ENCODE results near the gene PKD1. TPM values are rescaled to one million over a fixed set of nuclear protein-coding genes. Genes with fewer than 3 reads are reported as not detected.

The PKD1 gene
- total and polyA plus RNA-seq, 12 donors: 76.7 to 122 (median 104) TPM

DNA sequence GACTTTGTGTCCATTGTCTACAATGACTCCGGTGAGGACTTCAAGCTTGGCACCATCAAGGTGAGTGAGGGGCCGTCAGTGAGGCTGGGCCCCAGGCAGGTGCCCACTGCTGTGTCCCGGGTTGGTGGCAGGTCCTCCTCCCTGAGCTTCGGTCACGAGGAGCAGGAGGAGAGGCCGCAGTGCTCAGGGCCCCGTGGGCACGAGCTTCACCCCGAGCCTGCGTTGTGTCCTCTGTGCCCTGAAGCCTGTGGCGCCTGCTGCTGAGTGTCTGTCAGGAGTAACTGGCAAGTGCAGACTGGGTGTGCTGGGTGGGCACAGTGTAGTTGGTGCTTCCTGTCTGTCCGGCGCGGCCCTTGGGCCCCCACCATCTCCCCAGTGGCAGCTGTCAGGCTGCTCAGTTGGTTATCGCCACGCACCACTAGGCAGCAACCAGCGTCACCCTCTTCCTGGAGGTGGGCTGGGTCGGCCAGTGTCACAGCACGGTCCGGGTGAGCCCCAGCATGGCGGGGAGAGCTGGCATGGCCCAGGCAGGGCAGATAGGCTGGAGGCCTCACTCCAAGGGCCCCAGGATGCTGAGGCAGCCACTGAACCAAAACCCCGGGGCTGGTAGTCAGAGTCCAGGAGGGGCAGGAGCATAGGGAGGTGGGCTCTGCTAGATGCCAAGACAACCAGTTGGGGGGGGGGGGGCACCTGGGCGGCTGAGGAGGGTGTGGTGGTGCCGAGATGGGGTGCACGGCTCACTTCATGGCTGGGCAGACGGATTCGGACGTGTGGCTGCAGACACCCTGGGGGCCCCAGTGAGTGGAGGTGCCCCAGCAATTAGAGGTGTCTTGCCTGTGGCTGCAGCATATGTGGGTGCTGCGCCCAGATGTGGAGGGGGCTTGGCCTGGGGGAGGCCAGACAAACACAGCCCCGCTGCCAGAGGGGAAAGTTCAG, 48.6 kb downstream of the PKD1 start:
- whole genome bisulfite sequencing, 2 donors: 89 to 91% methylated on average over 30 of the region's 30 CpGs
- intact Hi-C loops (cut with DNase I): loop anchor here in 3 of 10 donors (5.0 to 10.0 kb wide), 3 partner anchors 35 to 62 kb away; partner anchors contain the start of genes NHERF2 (in 1 of the 3) and RAB26 (in 1 of the 3)

DNA sequence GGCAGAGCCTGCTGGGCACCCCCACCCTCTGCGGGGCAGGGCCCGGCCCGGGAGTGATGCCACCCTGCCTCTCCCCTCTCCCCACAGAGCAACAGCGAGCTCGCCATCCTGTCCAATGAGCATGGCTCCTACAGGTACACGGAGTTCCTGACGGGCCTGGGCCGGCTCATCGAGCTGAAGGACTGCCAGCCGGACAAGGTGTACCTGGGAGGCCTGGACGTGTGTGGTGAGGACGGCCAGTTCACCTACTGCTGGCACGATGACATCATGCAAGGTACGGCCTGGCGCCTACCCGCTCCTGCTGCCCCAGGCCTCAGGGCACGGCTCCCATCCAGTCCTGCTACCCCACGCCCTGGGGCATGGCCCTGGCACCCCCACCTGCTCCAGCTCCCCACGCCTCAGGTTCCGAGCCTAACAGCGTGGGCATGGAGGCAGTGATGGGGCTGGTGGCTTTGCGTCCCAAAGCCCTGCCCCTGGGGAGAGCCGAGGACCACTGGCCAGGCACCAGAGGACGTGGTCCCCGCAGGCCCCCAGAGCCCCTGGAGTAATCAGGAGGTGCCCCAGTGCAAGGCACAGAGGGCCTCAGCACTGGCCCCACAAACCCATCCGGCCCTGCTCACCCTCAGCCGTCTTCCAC, 49.5 kb downstream of the PKD1 start:
- peaks cover 5 to 34% (median 25%) of the 10 kb centered on the region in 9 donors for H3K4me1 ChIP-seq
- peaks cover under 1 to 97% (median 79%) of the 10 kb centered on the region in 9 donors for H3K36me3 ChIP-seq
- WGBS, 2 donors: 93 to 94% methylated on average over 27 of the region's 27 CpGs
- no peak for DNase-seq
- no peaks in the 10 kb centered on the region for H3K27me3 ChIP-seq
- no peak overlapping the region for H3K4me3 ChIP-seq
- intact Hi-C loops (cut with DNase I): loop anchor here in 3 of 10 donors (5.0 to 10.0 kb wide), 3 partner anchors 34 to 61 kb away; partner anchors contain the start of genes NHERF2 (in 1 of the 3) and RAB26 (in 1 of the 3)
- TF ChIP-seq, protein P1, sequence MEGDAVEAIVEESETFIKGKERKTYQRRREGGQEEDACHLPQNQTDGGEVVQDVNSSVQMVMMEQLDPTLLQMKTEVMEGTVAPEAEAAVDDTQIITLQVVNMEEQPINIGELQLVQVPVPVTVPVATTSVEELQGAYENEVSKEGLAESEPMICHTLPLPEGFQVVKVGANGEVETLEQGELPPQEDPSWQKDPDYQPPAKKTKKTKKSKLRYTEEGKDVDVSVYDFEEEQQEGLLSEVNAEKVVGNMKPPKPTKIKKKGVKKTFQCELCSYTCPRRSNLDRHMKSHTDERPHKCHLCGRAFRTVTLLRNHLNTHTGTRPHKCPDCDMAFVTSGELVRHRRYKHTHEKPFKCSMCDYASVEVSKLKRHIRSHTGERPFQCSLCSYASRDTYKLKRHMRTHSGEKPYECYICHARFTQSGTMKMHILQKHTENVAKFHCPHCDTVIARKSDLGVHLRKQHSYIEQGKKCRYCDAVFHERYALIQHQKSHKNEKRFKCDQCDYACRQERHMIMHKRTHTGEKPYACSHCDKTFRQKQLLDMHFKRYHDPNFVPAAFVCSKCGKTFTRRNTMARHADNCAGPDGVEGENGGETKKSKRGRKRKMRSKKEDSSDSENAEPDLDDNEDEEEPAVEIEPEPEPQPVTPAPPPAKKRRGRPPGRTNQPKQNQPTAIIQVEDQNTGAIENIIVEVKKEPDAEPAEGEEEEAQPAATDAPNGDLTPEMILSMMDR (IDR thresholded peaks at IDR 0.05): no peak
- no peak overlapping the region for H3K27ac ChIP-seq
- no peak for ATAC-seq
- H3K9me3 ChIP-seq: no peaks in the 10 kb centered on the region

More for the DNA sequence above, 48.6 kb downstream of the PKD1 start:
- H3K36me3 ChIP-seq: peaks cover 0 to 96% (median 71%) of the 10 kb centered on the region in 9 donors
- no peak overlapping the region for H3K27ac ChIP-seq
- DNase-seq (no peak), ATAC-seq (no peak)
- no peaks in the 10 kb centered on the region for H3K27me3 ChIP-seq
- TF ChIP-seq, protein P1 (IDR thresholded peaks at IDR 0.05): no peak
- peaks cover 5 to 33% (median 17%) of the 10 kb centered on the region in 9 donors for H3K4me1 ChIP-seq
- H3K9me3 ChIP-seq: no peaks in the 10 kb centered on the region
- no peak overlapping the region for H3K4me3 ChIP-seq

DNA sequence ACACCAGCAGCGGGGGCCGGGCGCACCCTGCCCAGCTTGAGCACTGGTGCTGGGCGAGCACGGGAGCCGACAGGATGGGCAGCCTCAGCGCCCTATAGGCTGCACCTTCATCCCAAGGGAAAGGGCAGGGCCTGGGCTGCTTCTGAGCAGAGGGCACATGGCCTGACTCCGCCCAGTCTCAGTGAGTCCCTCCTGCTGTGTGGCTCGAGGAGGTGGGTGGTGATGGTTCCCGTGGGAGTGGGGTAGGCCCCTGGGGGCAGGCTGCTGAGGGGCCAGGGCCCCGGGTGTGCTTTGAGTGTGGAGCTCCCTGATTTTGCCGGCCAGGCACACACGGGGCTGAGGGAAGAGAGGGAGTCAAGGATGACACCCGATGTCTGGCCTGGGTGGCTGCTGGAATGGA, 50.0 kb downstream of the PKD1 start:
- intact Hi-C loops (cut with DNase I): loop anchor here in 3 of 10 donors (5.0 to 10.0 kb wide), 3 partner anchors 33 to 61 kb away; partner anchors contain the start of genes NHERF2 (in 1 of the 3) and RAB26 (in 1 of the 3)
- 67 to 79% methylated on average over 11 to 14 of the region's 14 CpGs for whole genome bisulfite sequencing, 2 donors
- Histone ChIP-seq H3K27me3 (no peaks in the 10 kb centered on the region), H3K36me3 (peaks cover 5 to 100% (median 80%) of the 10 kb centered on the region in 9 donors), H3K9me3 (no peaks in the 10 kb centered on the region), H3K27ac (no peak overlapping the region), H3K4me1 (peaks cover 5 to 38% (median 29%) of the 10 kb centered on the region in 9 donors), H3K4me3 (no peak overlapping the region)
- TF ChIP-seq, protein P1 (IDR thresholded peaks at IDR 0.05): no peak
- DNase-seq: no peak
- ATAC-seq: no peak
